ENCODE results near the gene UBASH3A.

Gene UBASH3A

DNA sequence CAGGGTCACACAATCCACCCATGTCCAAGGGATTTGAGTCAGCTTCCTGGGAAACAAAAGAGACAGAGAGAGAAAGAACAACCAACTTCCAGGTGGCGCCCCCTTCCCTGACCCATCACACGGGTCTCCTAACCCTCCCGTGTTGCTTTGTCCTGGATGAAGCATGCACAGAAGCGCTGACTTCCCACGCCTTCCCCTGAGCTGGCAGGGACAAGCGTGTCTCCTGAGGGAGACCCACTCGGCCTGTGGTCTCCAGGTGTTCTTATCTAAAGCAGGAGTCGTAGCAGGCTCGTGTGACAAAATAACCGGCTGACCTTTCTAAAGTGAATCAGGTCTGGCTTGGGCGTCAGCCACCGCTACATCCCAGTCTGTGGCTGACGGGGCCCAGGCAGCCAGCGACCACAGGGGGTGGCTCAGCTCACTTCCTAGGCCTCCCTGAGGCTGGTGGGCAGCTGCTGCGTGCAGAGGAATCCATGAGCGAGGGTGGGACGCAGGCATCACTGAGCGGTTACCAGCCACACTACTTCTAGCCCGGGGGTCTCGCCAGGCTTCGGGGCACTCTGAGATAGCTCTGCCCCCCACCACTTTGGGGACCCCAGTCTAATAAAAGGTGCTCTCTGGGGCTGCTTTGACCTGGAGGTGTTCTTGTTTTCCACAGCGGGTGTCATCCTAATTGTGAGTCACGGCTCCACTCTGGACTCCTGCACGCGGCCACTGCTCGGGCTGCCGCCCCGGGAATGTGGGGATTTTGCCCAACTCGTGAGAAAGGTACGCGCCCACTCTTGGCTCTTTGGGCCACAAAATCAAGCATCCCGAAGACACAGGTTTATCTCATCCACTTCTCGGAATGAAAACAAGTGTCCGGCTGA is 40.4 kb downstream of the UBASH3A start:
- DNase-seq (ENCODE audit: extremely low read depth in 1 of 2, low read depth in 1 of 2), result no peak

DNA sequence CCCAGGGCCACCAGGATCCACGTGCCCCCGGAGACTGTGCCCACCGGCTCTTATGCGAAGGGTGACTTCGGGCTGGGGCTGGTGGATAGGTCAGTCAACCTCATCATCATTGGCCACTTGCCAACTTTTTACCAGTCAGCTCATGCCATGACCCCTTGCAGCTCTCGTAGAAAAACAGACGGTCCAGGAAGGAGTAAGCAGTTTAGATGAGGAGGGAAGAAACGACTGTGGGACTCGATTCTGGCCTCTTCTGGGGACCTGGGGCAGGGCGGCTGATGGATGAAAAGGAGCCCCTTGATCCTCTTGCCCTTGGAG is 41.0 kb downstream of the UBASH3A start:
- no peak for DNase-seq (ENCODE audit: extremely low read depth in 1 of 2, low read depth in 1 of 2)

DNA sequence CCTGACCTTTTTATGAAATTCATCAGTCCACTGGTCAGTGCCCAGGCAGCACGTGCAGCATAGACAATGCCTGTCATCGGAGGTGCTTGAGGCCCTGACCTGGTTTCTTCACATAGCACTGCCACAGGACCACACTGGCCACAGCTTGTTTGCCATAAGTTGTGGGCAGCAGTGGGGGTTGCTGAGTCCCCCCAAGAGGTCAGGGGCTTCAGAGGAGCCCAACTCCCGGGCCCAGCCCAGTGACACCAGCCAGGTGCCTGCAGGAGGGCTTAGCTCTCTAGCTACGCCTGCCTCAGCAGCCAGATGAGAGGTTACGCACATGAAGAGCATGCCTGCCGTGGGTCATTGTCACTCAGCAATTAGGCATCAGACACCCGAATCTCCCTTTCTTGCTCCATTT is 41.6 kb downstream of the UBASH3A start:
- no peak for DNase-seq (ENCODE audit: extremely low read depth in 1 of 2, low read depth in 1 of 2)

DNA sequence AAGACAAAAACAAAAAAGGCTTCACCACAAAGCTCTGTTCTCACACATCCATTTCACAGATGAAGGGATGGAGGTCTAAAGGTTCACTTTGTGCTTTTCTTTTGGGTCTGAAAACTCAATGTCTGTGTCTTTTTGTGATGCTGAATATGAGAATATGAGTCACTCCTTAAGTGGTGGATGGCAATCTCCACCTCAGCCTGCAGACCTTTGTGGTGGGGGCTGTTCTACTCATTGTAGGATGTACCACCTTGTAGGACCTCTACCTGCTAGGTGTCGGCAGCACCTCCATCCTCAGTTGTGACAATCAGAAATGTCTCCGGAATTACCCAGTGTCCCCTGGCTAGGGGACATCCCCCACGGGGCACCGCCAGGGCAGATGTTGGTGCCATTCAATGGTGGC is 42.8 kb downstream of the UBASH3A start:
- no peak for DNase-seq (ENCODE audit: extremely low read depth in 1 of 2, low read depth in 1 of 2)

- DNase-seq (ENCODE audit: extremely low read depth in 1 of 2, low read depth in 1 of 2), result no peak
Observed at GRCh38 chr21:42447182-42447581, 43.5 kb downstream of the UBASH3A start.

- no peak for DNase-seq (ENCODE audit: extremely low read depth in 1 of 2, low read depth in 1 of 2)
Observed at GRCh38 chr21:42447732-42448131, 44.0 kb downstream of the UBASH3A start.

- DNase-seq (ENCODE audit: extremely low read depth in 1 of 2, low read depth in 1 of 2), result no peak
Observed at GRCh38 chr21:42448686-42449085, 45.0 kb downstream of the UBASH3A start.

- no peak for DNase-seq (ENCODE audit: extremely low read depth in 1 of 2, low read depth in 1 of 2)
Observed at GRCh38 chr21:42451941-42452340, 48.2 kb downstream of the UBASH3A start.

GRCh38 chr21:42452401-42453223 is 48.9 kb downstream of the UBASH3A start:
- DNase-seq (ENCODE audit: extremely low read depth in 1 of 2, low read depth in 1 of 2), result no peak

- no peak for DNase-seq (ENCODE audit: extremely low read depth in 1 of 2, low read depth in 1 of 2)
Observed at GRCh38 chr21:42453224-42453985, 49.7 kb downstream of the UBASH3A start.

DNA sequence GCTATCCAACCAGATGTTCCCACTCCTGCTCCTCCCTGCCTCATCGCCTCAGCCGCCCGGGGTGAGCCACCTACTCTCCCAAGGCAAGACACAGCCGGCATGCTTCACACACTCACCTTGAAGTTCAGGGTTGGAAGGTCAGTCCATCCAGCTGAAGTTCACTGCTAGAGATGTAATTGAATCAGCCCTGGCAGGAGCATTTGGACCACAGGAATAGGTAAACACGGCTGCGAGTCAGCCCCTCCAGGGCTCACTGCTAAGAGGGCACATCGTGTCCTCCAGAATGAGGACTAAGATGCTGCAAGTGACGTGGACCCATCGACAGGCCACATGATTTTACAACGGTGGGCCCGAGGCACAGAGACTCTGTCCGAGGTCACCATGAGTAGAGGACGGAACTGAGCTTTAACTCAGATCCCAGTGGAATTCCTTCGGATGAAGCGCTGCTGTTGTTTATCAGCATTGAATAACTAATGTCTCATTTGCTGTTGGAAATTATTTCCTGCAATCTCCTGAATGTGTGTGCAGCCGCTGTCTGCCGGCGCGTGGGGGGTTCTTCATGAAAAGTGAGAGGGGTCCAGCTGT is 50.4 kb downstream of the UBASH3A start:
- DNase-seq (ENCODE audit: extremely low read depth in 1 of 2, low read depth in 1 of 2), result no peak

- no peak for DNase-seq (ENCODE audit: extremely low read depth in 1 of 2, low read depth in 1 of 2)
Observed at GRCh38 chr21:42454786-42455185, 51.1 kb downstream of the UBASH3A start.

DNA sequence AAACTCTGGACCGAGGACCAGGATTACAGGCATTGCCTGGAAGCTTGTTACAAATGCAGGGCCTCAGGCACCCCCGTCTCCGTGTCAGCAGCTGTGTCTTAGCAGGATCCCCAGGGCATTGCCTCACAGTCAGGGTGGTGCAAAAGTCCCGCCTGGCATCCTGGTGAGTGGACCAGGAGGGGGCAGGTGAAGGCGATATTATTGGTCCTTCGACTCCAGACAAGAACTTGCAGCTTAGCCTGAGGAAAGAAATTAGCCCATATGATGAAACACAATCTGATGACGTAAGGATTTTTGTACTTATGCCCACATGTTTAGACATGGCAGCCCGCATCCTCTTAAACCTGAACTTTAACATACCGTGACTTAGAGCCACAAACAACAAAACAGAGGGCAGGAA is 51.5 kb downstream of the UBASH3A start:
- no peak for DNase-seq (ENCODE audit: extremely low read depth in 1 of 2, low read depth in 1 of 2)

GRCh38 chr21:42455754-42456440 is 52.2 kb downstream of the UBASH3A start:
- no peak for DNase-seq (ENCODE audit: extremely low read depth in 1 of 2, low read depth in 1 of 2)

DNA sequence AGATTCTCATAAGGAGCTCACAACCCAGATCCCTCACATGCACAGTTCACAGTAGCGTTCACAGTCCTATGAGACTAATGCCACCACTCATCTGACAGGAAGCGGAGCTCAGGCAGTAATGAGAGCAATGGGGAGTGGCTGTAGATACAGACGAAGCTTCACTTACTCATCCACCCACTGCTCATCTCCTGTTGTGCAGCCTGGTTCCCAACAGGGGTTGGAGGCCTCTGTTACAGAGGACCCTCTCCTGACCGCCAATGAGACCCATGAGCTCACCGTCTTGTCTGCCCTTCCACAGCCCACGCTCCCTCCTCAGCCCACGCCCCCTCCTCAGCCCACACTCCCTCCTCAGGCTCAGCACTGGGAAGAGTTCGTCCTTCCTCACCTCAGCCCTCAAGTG is 52.8 kb downstream of the UBASH3A start:
- DNase-seq (ENCODE audit: extremely low read depth in 1 of 2, low read depth in 1 of 2), result no peak

GRCh38 chr21:42459082-42459460 is 55.4 kb downstream of the UBASH3A start:
- no peak for DNase-seq (ENCODE audit: extremely low read depth in 1 of 2, low read depth in 1 of 2)

DNA sequence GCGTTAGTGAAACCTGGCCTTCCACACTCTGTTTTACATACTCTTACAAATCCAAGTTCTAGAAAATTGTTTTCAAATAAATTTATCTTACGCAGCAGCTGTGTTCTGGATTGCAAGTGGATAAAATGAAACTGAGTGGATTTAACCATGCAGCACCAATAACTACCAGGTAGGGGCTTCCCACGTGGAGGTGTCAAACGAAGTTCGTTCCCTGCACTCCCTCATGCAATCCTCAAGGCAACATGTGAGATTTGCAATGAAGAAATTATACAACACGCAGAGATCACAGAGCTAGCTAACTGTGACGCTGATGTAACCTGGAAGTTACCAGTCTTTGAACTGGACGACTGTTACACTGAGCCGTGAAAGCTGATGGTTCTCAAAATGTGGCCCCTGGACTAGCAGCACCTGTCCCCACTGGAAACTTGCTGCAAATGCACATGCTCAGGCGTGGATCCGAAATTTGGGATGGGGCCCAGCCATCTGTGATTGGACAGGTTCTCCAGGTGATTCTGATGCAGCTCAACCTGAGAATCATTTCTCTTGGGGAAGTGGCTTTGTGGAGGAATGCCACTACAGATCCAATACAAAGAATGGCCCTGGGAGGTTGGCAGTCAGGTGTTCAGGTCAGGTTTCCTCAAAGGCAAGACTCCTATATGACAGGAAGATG is 56.0 kb downstream of the UBASH3A start:
- DNase-seq (ENCODE audit: extremely low read depth in 1 of 2, low read depth in 1 of 2), result no peak

- no peak for DNase-seq (ENCODE audit: extremely low read depth in 1 of 2, low read depth in 1 of 2)
Observed at GRCh38 chr21:42460391-42461184, 56.9 kb downstream of the UBASH3A start.

DNA sequence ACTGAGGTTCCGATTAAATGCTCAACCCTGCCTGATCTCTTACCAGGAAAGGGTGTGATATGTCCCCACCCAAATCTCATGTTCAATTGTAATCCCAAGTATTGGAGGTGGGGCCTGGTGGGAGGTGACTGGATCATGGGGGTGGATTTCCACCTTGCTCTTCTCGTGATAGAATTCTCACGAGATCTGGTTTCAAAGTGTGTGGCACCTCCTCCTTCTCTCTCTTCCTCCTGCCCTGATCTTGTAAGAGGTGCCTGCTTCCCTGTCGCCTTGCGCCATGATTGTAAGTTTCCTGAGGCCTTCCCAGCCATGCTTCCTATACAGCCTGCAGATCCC is 57.5 kb downstream of the UBASH3A start:
- no peak for DNase-seq (ENCODE audit: extremely low read depth in 1 of 2, low read depth in 1 of 2)

Data from stimulated activated CD8-positive, alpha-beta memory T cell treated with anti-CD3 and anti-CD28 coated beads, Interleukin-7, amount 100 ng/mL, for 48 hours (primary cell).